B cell (primary cell): Measurements from ENCODE around the gene OR6C74.

Experiments
- CTCF ChIP-seq: fragments of 200-600 bp; IDR thresholded peaks from one replicate; pipeline ENCODE4 v1.8.0; 2022; ENCODE audit warnings: antibody characterized with exemption, mild to moderate bottlenecking
- EZH2 ChIP-seq: IDR thresholded peaks from 2 replicates; pipeline ENCODE4 v1.6.1; 2012; ENCODE audit warnings: borderline replicate concordance, low read depth, mild to moderate bottlenecking, moderate library complexity, low read length; ENCODE audit not compliant: insufficient read depth, poor library complexity, severe bottlenecking

GRCh38 chr12:55244309-55244708 lies at the start of gene OR6C74:
- TF ChIP-seq CTCF (no peak), EZH2 (no peak)
